Stimulated activated CD8-positive, alpha-beta memory T cell treated with anti-CD3 and anti-CD28 coated beads, Interleukin-7, amount 100 ng/mL, for 1 hour (primary cell): ENCODE results near the gene GPR12.
"Not testable (repeated sequence)": the region's sequence is repeated elsewhere in the genome, so short reads cannot be mapped to it uniquely, and the experiment has no call there.

Experiments
- DNase-seq, 2 donors: peaks; one replicate each; pipeline ENCODE4 v3.0.0-alpha.2; 2020; ENCODE audit warnings: low read depth in 2 of 2

GPR12 gene

GRCh38 chr13:26747706-26748105 lies 12.9 kb downstream of the GPR12 start:
- DNase-seq: no peak

- DNase-seq: no peak
These were observed 16.6 kb downstream of the GPR12 start for GRCh38 chr13:26743971-26744370.

GRCh38 chr13:26742691-26743358 lies 17.8 kb downstream of the GPR12 start:
- no peak for DNase-seq

- no peak for DNase-seq
These were observed 24.9 kb downstream of the GPR12 start for GRCh38 chr13:26735677-26736076.

- DNase-seq: no peak
These were observed 33.0 kb downstream of the GPR12 start for GRCh38 chr13:26727633-26728032.

- no peak for DNase-seq
These were observed 33.5 kb downstream of the GPR12 start for GRCh38 chr13:26727122-26727521.

- no peak for DNase-seq
These were observed 33.9 kb downstream of the GPR12 start for GRCh38 chr13:26726684-26727083.

GRCh38 chr13:26723620-26724019 lies 37.0 kb downstream of the GPR12 start:
- DNase-seq: not testable (repeated sequence)

GRCh38 chr13:26722321-26722720 lies 38.3 kb downstream of the GPR12 start:
- no peak for DNase-seq

GRCh38 chr13:26721251-26722121 lies 39.1 kb downstream of the GPR12 start:
- DNase-seq: no peak

- no peak for DNase-seq
These were observed 41.1 kb downstream of the GPR12 start for GRCh38 chr13:26719356-26719945.

GRCh38 chr13:26718872-26719271 lies 41.7 kb downstream of the GPR12 start:
- no peak for DNase-seq

GRCh38 chr13:26718146-26718545 lies 42.4 kb downstream of the GPR12 start:
- no peak for DNase-seq

GRCh38 chr13:26716984-26717383 lies 43.6 kb downstream of the GPR12 start:
- no peak for DNase-seq

- DNase-seq: no peak
These were observed 47.2 kb downstream of the GPR12 start for GRCh38 chr13:26713341-26713740.

GRCh38 chr13:26711211-26711610 lies 49.4 kb downstream of the GPR12 start:
- DNase-seq: no peak

GRCh38 chr13:26710166-26710565 lies 50.4 kb downstream of the GPR12 start:
- no peak for DNase-seq

- DNase-seq: no peak
These were observed 51.1 kb downstream of the GPR12 start for GRCh38 chr13:26709461-26709860.

- DNase-seq: no peak
These were observed 52.6 kb downstream of the GPR12 start for GRCh38 chr13:26708007-26708297.

- DNase-seq: no peak
These were observed 53.2 kb downstream of the GPR12 start for GRCh38 chr13:26707122-26708006.

- DNase-seq: no peak
These were observed 54.2 kb downstream of the GPR12 start for GRCh38 chr13:26706381-26706780.

- no peak for DNase-seq
These were observed 55.0 kb downstream of the GPR12 start for GRCh38 chr13:26705536-26705935.
